Breast epithelium (tissue), 3 donors: ENCODE data around the gene PLEKHM3.

Experiments used
- POLR2A ChIP-seq: fragments of 450-650 bp; IDR thresholded peaks from one replicate; pipeline ENCODE4 v1.6.1; 2016; ENCODE audit warnings: antibody characterized with exemption, mild to moderate bottlenecking, moderate library complexity
- POLR2AphosphoS5 ChIP-seq, 3 donors: sonication (generic); formaldehyde crosslinking; IDR thresholded peaks; one replicate each; pipeline ENCODE4 v1.6.1; 2017; ENCODE audit warnings: antibody characterized with exemption in 3 of 3
- TF ChIP-seq, protein P1 (sequence below), 3 donors: fragments of 450-650 bp; IDR thresholded peaks; one replicate each; pipeline ENCODE4 v1.5.1; 2016 to 2017; ENCODE audit warnings: antibody characterized with exemption in 3 of 3, mild to moderate bottlenecking in 3 of 3, moderate library complexity in 3 of 3

DNA sequence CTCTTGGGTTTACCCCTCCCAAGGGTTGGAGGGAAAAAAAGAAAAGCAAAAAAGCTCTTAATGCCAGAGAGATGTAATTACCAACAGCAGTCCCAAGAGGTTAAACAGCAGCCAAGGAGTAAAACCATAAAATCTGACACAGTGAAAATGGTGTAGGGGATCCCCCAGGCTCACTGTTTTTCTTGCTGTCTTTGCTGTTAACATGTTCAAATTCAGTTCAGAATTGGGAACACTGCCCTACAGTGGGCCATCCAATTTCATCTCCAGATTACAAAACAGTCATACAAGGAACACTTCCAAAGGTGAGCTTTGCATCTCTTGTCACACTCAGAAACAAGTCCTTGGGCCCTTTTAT lies 54.5 kb downstream of the PLEKHM3 start:
- TF ChIP-seq, protein P1, sequence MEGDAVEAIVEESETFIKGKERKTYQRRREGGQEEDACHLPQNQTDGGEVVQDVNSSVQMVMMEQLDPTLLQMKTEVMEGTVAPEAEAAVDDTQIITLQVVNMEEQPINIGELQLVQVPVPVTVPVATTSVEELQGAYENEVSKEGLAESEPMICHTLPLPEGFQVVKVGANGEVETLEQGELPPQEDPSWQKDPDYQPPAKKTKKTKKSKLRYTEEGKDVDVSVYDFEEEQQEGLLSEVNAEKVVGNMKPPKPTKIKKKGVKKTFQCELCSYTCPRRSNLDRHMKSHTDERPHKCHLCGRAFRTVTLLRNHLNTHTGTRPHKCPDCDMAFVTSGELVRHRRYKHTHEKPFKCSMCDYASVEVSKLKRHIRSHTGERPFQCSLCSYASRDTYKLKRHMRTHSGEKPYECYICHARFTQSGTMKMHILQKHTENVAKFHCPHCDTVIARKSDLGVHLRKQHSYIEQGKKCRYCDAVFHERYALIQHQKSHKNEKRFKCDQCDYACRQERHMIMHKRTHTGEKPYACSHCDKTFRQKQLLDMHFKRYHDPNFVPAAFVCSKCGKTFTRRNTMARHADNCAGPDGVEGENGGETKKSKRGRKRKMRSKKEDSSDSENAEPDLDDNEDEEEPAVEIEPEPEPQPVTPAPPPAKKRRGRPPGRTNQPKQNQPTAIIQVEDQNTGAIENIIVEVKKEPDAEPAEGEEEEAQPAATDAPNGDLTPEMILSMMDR (IDR thresholded peaks at IDR 0.05) = no peak
- TF ChIP-seq POLR2A = no peak
- no peak for TF ChIP-seq POLR2AphosphoS5 (IDR thresholded peaks at IDR 0.05)
